NT2/D1 (cell line): Measurements from ENCODE around the gene OR5I1.

Experiments used
- SUZ12 ChIP-seq: IDR thresholded peaks from 2 replicates; pipeline ENCODE4 v1.6.1; 2011; ENCODE audit not compliant: insufficient read length, insufficient read depth; ENCODE audit errors: extremely low read depth
- YY1 ChIP-seq: IDR thresholded peaks from 2 replicates; pipeline ENCODE4 v1.6.1; 2011; ENCODE audit not compliant: insufficient read length, insufficient read depth
- ZNF274 ChIP-seq: IDR thresholded peaks from 2 replicates; pipeline ENCODE4 v1.6.1; 2011; ENCODE audit warnings: mild to moderate bottlenecking, low read depth, low read length

DNA sequence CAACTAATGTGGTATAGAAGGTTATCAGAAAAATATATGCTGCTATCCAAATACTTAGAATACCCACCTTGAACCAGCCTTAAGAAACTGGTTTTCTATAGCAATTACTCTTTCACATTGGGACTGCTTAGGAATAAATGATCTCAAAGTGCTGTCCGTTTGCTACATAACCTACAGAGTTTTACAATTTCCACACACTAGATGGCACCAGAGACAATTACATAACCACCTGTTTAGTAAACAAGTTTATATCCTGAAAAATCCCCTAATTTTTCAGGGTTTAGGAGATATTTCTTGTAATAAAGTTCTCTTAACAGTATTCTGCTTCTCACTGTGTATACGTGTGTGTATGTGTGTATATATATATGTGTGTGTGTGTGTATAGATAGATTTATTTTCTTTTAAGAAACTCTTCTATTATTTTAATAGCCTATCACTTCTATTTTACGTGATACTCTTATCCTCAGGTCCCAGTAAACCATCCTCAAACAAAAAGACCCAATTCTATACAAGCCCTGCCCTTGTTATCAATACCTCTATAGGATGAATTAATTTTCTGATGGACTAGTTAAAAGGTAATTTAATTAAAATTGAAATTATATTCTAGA, 6.7 kb upstream of the OR5I1 start:
- TF ChIP-seq ZNF274 (no peak), YY1 (no peak), SUZ12 (no peak)
